H9 (cell line): ENCODE results near the gene KEAP1. TPM values are rescaled to one million over a fixed set of nuclear protein-coding genes. Genes with fewer than 3 reads are reported as not detected.

Experiments used
- DNase-seq: peaks from one replicate; pipeline ENCODE4 v3.0.0-alpha.2; 2017
- H2AFZ ChIP-seq: one replicate; pipeline ENCODE4 v1.6.1; 2013; ENCODE audit warnings: mild to moderate bottlenecking, low read length, control low read depth, moderate library complexity
- H2AK5ac ChIP-seq: 2 replicates; pipeline ENCODE4 v1.6.1; 2013; ENCODE audit warnings: low read length, control low read depth, mixed read lengths; ENCODE audit not compliant: insufficient read length
- H2BK120ac ChIP-seq: one replicate; pipeline ENCODE4 v1.6.1; 2013; ENCODE audit warnings: low read depth, mild to moderate bottlenecking, low read length, control low read depth, inconsistent platforms; ENCODE audit not compliant: poor library complexity, severe bottlenecking
- H2BK12ac ChIP-seq: 2 replicates; pipeline ENCODE4 v1.6.1; 2013; ENCODE audit warnings: low read length, control low read depth, mixed read lengths, low read depth; ENCODE audit not compliant: insufficient read length
- H2BK15ac ChIP-seq: 2 replicates; pipeline ENCODE4 v1.6.1; 2013; ENCODE audit warnings: low read depth, low read length, control low read depth
- H2BK20ac ChIP-seq: one replicate; pipeline ENCODE4 v1.6.1; 2013; ENCODE audit warnings: low read depth, mild to moderate bottlenecking, low read length, control low read depth, inconsistent platforms; ENCODE audit not compliant: poor library complexity, severe bottlenecking
- H2BK5ac ChIP-seq: 2 replicates; pipeline ENCODE4 v1.6.1; 2013; ENCODE audit warnings: low read length, control low read depth, mixed read lengths; ENCODE audit not compliant: insufficient read length
- H3K14ac ChIP-seq: 2 replicates; pipeline ENCODE4 v1.6.1; 2013; ENCODE audit warnings: low read length, control low read depth; ENCODE audit not compliant: insufficient read depth
- H3K18ac ChIP-seq: 2 replicates; pipeline ENCODE4 v1.6.1; 2013; ENCODE audit warnings: low read depth, mild to moderate bottlenecking, mixed read lengths, low read length, control low read depth; ENCODE audit not compliant: insufficient read length
- H3K23ac ChIP-seq: 2 replicates; pipeline ENCODE4 v1.6.1; 2013; ENCODE audit warnings: low read length, control low read depth, mixed read lengths, low read depth; ENCODE audit not compliant: insufficient read length
- H3K23me2 ChIP-seq: 2 replicates; pipeline ENCODE4 v1.6.1; 2013; ENCODE audit warnings: low read depth, mild to moderate bottlenecking, mixed read lengths, low read length, control low read depth; ENCODE audit not compliant: insufficient read length, poor library complexity, severe bottlenecking
- H3K27ac ChIP-seq: 2 replicates; pipeline ENCODE4 v1.5.1; 2013; ENCODE audit warnings: low read length, control low read depth, mixed read lengths, low read depth; ENCODE audit not compliant: insufficient read length
- H3K27me3 ChIP-seq: 2 replicates; pipeline ENCODE4 v1.6.1; 2013; ENCODE audit warnings: low read length, control low read depth, inconsistent platforms; ENCODE audit not compliant: insufficient read depth
- H3K4ac ChIP-seq: 2 replicates; pipeline ENCODE4 v1.6.1; 2013; ENCODE audit warnings: low read depth, mild to moderate bottlenecking, control low read depth, inconsistent platforms, low read length, moderate library complexity
- H3K4me1 ChIP-seq: 2 replicates; pipeline ENCODE4 v1.6.1; 2013; ENCODE audit warnings: low read length, control low read depth, inconsistent platforms; ENCODE audit not compliant: insufficient read depth
- H3K4me2 ChIP-seq: 2 replicates; pipeline ENCODE4 v1.6.1; 2013; ENCODE audit warnings: low read length, control low read depth, mixed read lengths; ENCODE audit not compliant: insufficient read length, insufficient read depth
- H3K56ac ChIP-seq: 2 replicates; pipeline ENCODE4 v1.6.1; 2013; ENCODE audit warnings: low read depth, mild to moderate bottlenecking, mixed read lengths, low read length, control low read depth; ENCODE audit not compliant: insufficient read length
- H3K79me1 ChIP-seq: 2 replicates; pipeline ENCODE4 v1.6.1; 2013; ENCODE audit warnings: low read depth, mild to moderate bottlenecking, moderate library complexity, low read length, control low read depth, inconsistent platforms; ENCODE audit not compliant: insufficient read depth, poor library complexity, severe bottlenecking
- H3K79me2 ChIP-seq: 2 replicates; pipeline ENCODE4 v1.6.1; 2013; ENCODE audit warnings: low read length, control low read depth, inconsistent platforms; ENCODE audit not compliant: insufficient read depth
- H3K9ac ChIP-seq: 2 replicates; pipeline ENCODE4 v1.6.1; 2013; ENCODE audit warnings: low read length, control low read depth, mixed read lengths; ENCODE audit not compliant: insufficient read length; ENCODE audit errors: extremely low read depth
- H3K9me3 ChIP-seq: one replicate; pipeline ENCODE4 v1.6.1; 2013; ENCODE audit warnings: low read depth, low read length, inconsistent platforms; ENCODE audit not compliant: control insufficient read depth
- H3T11ph ChIP-seq: one replicate; pipeline ENCODE4 v1.6.1; 2013; ENCODE audit warnings: mild to moderate bottlenecking, low read length, control low read depth, inconsistent platforms
- H4K20me1 ChIP-seq: one replicate; pipeline ENCODE4 v1.6.1; 2013; ENCODE audit not compliant: control insufficient read depth, insufficient read length, insufficient read depth
- H4K5ac ChIP-seq: 2 replicates; pipeline ENCODE4 v1.6.1; 2013; ENCODE audit warnings: low read depth, mild to moderate bottlenecking, mixed read lengths, low read length, control low read depth; ENCODE audit not compliant: insufficient read length
- H4K8ac ChIP-seq: replicated peaks from 2 replicates; pipeline ENCODE4 v1.6.1; 2013; ENCODE audit warnings: low read length, control low read depth, mixed read lengths, low read depth; ENCODE audit not compliant: insufficient read length
- H4K91ac ChIP-seq: 2 replicates; pipeline ENCODE4 v1.6.1; 2013; ENCODE audit warnings: low read depth, mild to moderate bottlenecking, moderate library complexity, mixed read lengths, low read length, control low read depth; ENCODE audit not compliant: insufficient read length
- H3K27ac Mint-ChIP-seq, 3 experiments: 2 replicates in 2 of 3; 3 replicates in 1 of 3; pipeline ENCODE4 v1.8.0; 2020 to 2021; ENCODE audit warnings: mixed read lengths in 3 of 3, mild to moderate bottlenecking in 1 of 3, moderate library complexity in 1 of 3
- H3K27me3 Mint-ChIP-seq: 2 replicates; pipeline ENCODE4 v1.8.0; 2021; ENCODE audit warnings: low read depth, mild to moderate bottlenecking, moderate library complexity, mixed read lengths
- H3K36me3 Mint-ChIP-seq, 3 experiments: 2 replicates in 2 of 3; 3 replicates in 1 of 3; pipeline ENCODE4 v1.8.0; 2020 to 2021; ENCODE audit warnings: low read depth in 3 of 3, mixed read lengths in 3 of 3; ENCODE audit not compliant: insufficient read depth in 1 of 3
- H3K4me1 Mint-ChIP-seq, 2 experiments: 2 replicates each; pipeline ENCODE4 v1.8.0; 2020; ENCODE audit warnings: mixed read lengths in 2 of 2
- H3K4me3 Mint-ChIP-seq, 2 experiments: 2 replicates in 1 of 2; 3 replicates in 1 of 2; pipeline ENCODE4 v1.8.0; 2020 to 2021; ENCODE audit warnings: mild to moderate bottlenecking in 2 of 2, mixed read lengths in 2 of 2, moderate library complexity in 1 of 2
- H3K9me3 Mint-ChIP-seq, 2 experiments: 2 replicates in 1 of 2; 3 replicates in 1 of 2; pipeline ENCODE4 v1.8.0; 2020; ENCODE audit warnings: mild to moderate bottlenecking in 2 of 2, mixed read lengths in 2 of 2, moderate library complexity in 1 of 2
- WGBS: extraction: QIAGEN DNeasy Blood & Tissue Kit; methylation state at CpG from one replicate; pipeline ENCODE4 v1.1.7; 2013; ENCODE audit warnings: missing lambda C conversion rate, low lambda C conversion rate, mixed read lengths; ENCODE audit not compliant: insufficient read length; ENCODE audit errors: extremely low coverage; 5-methylcytosine and 5-hydroxymethylcytosine counted together
- total RNA-seq: library from RNA; stranded (reverse); gene quantifications from 2 replicates; pipeline ENCODE4 v1.2.1, GENCODE V29; 2021
- TF ChIP-seq, protein P1 (sequence below): fragments of 200-600 bp; sonication (generic); conservative IDR thresholded peaks from 3 replicates; pipeline ENCODE4 v1.8.0; 2021; ENCODE audit warnings: antibody characterized with exemption, mild to moderate bottlenecking

The KEAP1 gene
- total RNA-seq, 1 experiment from 2014 or later, result 88.7 TPM

DNA sequence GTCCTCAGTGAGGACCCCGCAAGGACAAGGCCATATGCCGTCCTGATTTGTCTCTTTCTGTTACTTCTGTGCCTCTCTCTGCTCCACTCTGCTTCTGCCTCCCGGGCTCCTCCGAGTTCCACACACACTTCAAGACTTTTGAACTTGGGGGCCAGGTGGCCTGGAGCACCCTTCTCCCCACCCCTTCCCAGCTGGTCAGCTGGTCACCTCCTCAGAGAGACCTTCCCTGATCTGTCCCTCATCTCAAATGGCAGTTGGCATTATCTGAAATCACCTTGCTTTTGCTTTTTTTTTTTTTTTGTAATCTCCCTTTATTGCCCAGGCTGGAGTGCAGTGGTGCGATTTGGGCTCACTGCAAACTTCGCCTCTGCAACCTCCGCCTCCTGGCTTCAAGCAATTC is 16.3 kb upstream of the KEAP1 start:
- Histone ChIP-seq H3K9me3 (no peaks in the 10 kb centered on the region), H3K4me1 (no peaks in the 10 kb centered on the region; the same call in 1 of the 2 replicates), H2BK15ac (no peak overlapping the region), H3K23ac (no peak overlapping the region), H4K20me1 (no peaks in the 10 kb centered on the region), H2BK20ac (no peak overlapping the region), H3K27me3 (peaks cover 2% of the 10 kb centered on the region; the same call in 1 of the 2 replicates), H3K56ac (no peak overlapping the region), H3K4me2 (no peak overlapping the region), H2BK12ac (no peak overlapping the region), H3K27ac (no peak overlapping the region), H3K23me2 (peaks cover 16% of the 10 kb centered on the region), H2AK5ac (no peak overlapping the region), H2BK120ac (no peak overlapping the region), H3K4ac (no peak overlapping the region), H3K9ac (no peak overlapping the region), H3T11ph (no peak overlapping the region), H2AFZ (no peak overlapping the region), H4K5ac (no peak overlapping the region), H3K18ac (no peak overlapping the region), H2BK5ac (no peak overlapping the region), H3K79me2 (no peaks in the 10 kb centered on the region), H4K8ac (no peak overlapping the region), H3K14ac (no peak overlapping the region), H4K91ac (no peak overlapping the region), H3K79me1 (no peaks in the 10 kb centered on the region)
- Mint-ChIP-seq H3K27me3 (peaks cover 20% of the 10 kb centered on the region), H3K4me3 (peak overlapping the region; percentile 11 to 70), H3K4me1 (peaks cover 19 to 29% of the 10 kb centered on the region in 2 experiments), H3K9me3 (no peaks in the 10 kb centered on the region), H3K36me3 (no peaks in the 10 kb centered on the region), H3K27ac (no peak overlapping the region)
- no peak for DNase-seq
- WGBS, result no CpG with 5 or more reads among the region's 7 CpGs
- TF ChIP-seq, protein P1, sequence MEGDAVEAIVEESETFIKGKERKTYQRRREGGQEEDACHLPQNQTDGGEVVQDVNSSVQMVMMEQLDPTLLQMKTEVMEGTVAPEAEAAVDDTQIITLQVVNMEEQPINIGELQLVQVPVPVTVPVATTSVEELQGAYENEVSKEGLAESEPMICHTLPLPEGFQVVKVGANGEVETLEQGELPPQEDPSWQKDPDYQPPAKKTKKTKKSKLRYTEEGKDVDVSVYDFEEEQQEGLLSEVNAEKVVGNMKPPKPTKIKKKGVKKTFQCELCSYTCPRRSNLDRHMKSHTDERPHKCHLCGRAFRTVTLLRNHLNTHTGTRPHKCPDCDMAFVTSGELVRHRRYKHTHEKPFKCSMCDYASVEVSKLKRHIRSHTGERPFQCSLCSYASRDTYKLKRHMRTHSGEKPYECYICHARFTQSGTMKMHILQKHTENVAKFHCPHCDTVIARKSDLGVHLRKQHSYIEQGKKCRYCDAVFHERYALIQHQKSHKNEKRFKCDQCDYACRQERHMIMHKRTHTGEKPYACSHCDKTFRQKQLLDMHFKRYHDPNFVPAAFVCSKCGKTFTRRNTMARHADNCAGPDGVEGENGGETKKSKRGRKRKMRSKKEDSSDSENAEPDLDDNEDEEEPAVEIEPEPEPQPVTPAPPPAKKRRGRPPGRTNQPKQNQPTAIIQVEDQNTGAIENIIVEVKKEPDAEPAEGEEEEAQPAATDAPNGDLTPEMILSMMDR, result no peak
